HepG2 (cell line): Measurements from ENCODE around the gene PNLDC1. TPM values are rescaled to one million over a fixed set of nuclear protein-coding genes. Genes with fewer than 3 reads are reported as not detected.

ENCODE experiments used
- ETV6 ChIP-seq: sonication (generic); formaldehyde crosslinking; conservative IDR thresholded peaks from 2 replicates; pipeline ENCODE4 v1.4.0; 2020; ENCODE audit warnings: missing genetic modification reagents
- GFI1 ChIP-seq: sonication (generic); formaldehyde crosslinking; IDR thresholded peaks from 2 replicates; pipeline ENCODE4 v1.5.0; 2020; ENCODE audit warnings: missing genetic modification reagents, mild to moderate bottlenecking, borderline replicate concordance
- MZF1 ChIP-seq: sonication (generic); formaldehyde crosslinking; IDR thresholded peaks from 2 replicates; pipeline ENCODE4 v1.8.1; 2023; ENCODE audit warnings: mild to moderate bottlenecking, missing genetic modification reagents, borderline replicate concordance
- SAFB2 ChIP-seq: sonication (generic); formaldehyde crosslinking; IDR thresholded peaks from 2 replicates; pipeline ENCODE4 v1.5.1; 2020; ENCODE audit warnings: missing genetic modification reagents, low read depth, mild to moderate bottlenecking, borderline replicate concordance
- ZMYM4 ChIP-seq: sonication (generic); formaldehyde crosslinking; IDR thresholded peaks from 2 replicates; pipeline ENCODE4 v1.8.1; 2023; ENCODE audit warnings: mild to moderate bottlenecking, missing genetic modification reagents
- ZNF567 ChIP-seq: sonication (generic); formaldehyde crosslinking; IDR thresholded peaks from 2 replicates; pipeline ENCODE4 v1.8.1; 2023; ENCODE audit warnings: mild to moderate bottlenecking, missing genetic modification reagents, borderline replicate concordance
- ZNF670 ChIP-seq: sonication (generic); formaldehyde crosslinking; IDR thresholded peaks from 2 replicates; pipeline ENCODE4 v1.8.0; 2022; ENCODE audit warnings: mild to moderate bottlenecking, missing genetic modification reagents, borderline replicate concordance
- ZNF724P ChIP-seq: sonication (generic); formaldehyde crosslinking; IDR thresholded peaks from 2 replicates; pipeline ENCODE4 v1.8.0; 2022; ENCODE audit warnings: missing genetic modification reagents, borderline replicate concordance
- polyA plus RNA-seq, 8 experiments: library from polyadenylated mRNA; depleted of rRNA in 3 of 8; stranded (reverse) in 7 of 8; unstranded in 1 of 8; fragments of >200 nt; fragmentation: Illumina TruSeq in 4 of 8; extraction: Trizol in 4 of 8; gene quantifications; 2 replicates each; pipeline versions ENCODE4 v1.2.1 to v1.2.3, GENCODE V29; 2011 to 2016; ENCODE audit warnings: low read depth in 4 of 8, missing spikeins in 1 of 8, mixed read lengths in 1 of 8; ENCODE audit not compliant: insufficient read depth in 1 of 8
- total RNA-seq, 5 experiments: library from RNA; depleted of rRNA; stranded (reverse); fragments of >200 nt; fragmentation: Illumina TruSeq; extraction: Trizol; gene quantifications; 2 replicates each; pipeline ENCODE4 v1.2.3, GENCODE V29; 2016; ENCODE audit warnings: low read depth in 1 of 5
- TF ChIP-seq, protein P1 (sequence below), 2 experiments: sonication (generic) in 1 of 2; formaldehyde crosslinking in 1 of 2; IDR thresholded peaks; 2 replicates each; pipeline versions ENCODE4 v1.4.0 to v1.6.1; 2018 to 2020; ENCODE audit warnings: missing genetic modification reagents in 2 of 2, borderline replicate concordance in 1 of 2, low read depth in 1 of 2, mild to moderate bottlenecking in 1 of 2, missing biosample characterization in 1 of 2
- TF ChIP-seq, protein P2 (sequence below): IDR thresholded peaks from 2 replicates; pipeline ENCODE4 v1.6.1; 2016; ENCODE audit warnings: mild to moderate bottlenecking, missing biosample characterization, missing genetic modification reagents
- TF ChIP-seq, protein P3 (sequence below): sonication (generic); formaldehyde crosslinking; IDR thresholded peaks from 2 replicates; pipeline ENCODE4 v1.4.0; 2020; ENCODE audit warnings: missing genetic modification reagents
- TF ChIP-seq, protein P4 (sequence below): sonication (generic); formaldehyde crosslinking; IDR thresholded peaks from 2 replicates; pipeline ENCODE4 v1.8.1; 2022; ENCODE audit warnings: mild to moderate bottlenecking, missing genetic modification reagents
- TF ChIP-seq, protein P5 (sequence below): sonication (generic); formaldehyde crosslinking; IDR thresholded peaks from 2 replicates; pipeline ENCODE4 v1.4.0; 2020; ENCODE audit warnings: missing genetic modification reagents, borderline replicate concordance
- TF ChIP-seq, protein P6 (sequence below): sonication (generic); formaldehyde crosslinking; IDR thresholded peaks from 2 replicates; pipeline ENCODE4 v1.4.0; 2020; ENCODE audit warnings: mild to moderate bottlenecking, low read depth, missing genetic modification reagents

Gene PNLDC1
- total and polyA plus RNA-seq, 2 of the 13 experiments (the other 11 are each of a cell fraction or from before 2014, with no cell fraction given): not detected

DNA sequence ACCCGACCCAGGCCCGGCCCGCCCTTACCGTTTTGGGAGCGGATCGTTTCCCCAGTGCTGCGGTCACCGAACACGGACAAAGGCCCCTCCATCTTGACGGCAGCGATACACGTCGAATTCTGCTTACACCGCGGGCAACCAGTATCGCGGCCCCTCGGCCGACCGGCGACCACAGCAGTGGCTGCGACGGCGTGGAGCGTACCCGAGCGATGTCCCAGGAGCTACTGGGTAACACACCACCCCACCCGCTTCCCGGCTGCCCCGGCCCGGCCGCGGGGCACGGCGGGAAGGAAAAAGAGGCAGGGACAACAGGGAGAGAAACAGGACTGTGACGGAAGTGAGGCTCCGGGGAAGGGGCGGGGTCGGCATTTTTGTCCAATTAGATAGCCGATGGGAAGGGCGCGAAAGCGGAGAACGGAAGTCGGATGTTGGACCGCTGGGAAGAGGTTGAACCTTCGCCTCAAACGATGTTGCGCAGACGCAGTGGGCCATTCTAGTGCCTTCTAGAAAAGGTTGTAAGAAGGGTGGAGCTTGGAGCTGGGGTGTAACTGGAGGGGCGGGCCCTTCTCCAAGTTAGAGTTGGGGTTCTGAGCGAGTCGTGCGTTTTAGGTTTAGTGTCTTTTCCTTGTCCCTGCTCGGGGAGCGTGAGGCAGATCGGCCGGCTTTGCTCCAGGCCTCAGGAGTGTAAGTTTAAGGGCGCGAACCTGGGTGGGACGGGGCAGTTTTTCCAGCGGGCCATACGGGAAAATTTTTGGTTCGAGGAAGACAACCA lies 10.5 kb upstream of the PNLDC1 start, which contains the start of gene TCP1 (continued):
- TF ChIP-seq, protein P1, sequence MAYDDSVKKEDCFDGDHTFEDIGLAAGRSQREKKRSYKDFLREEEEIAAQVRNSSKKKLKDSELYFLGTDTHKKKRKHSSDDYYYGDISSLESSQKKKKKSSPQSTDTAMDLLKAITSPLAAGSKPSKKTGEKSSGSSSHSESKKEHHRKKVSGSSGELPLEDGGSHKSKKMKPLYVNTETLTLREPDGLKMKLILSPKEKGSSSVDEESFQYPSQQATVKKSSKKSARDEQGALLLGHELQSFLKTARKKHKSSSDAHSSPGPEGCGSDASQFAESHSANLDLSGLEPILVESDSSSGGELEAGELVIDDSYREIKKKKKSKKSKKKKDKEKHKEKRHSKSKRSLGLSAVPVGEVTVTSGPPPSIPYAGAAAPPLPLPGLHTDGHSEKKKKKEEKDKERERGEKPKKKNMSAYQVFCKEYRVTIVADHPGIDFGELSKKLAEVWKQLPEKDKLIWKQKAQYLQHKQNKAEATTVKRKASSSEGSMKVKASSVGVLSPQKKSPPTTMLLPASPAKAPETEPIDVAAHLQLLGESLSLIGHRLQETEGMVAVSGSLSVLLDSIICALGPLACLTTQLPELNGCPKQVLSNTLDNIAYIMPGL (CRISPR knock-in tag; IDR thresholded peaks at IDR 0.05; ENCODE audit: borderline replicate concordance in 1 of 2, low read depth in 1 of 2): peak; percentile 85 to 93; a peak in 3 of 4 replicates
- TF ChIP-seq MZF1 (CRISPR knock-in tag) (no peak; the same call in 1 of the 2 replicates), ZNF567 (CRISPR knock-in tag) (no peak), ZNF724P (CRISPR knock-in tag) (0 out of 2 replicates have a peak, but pooled peaks have one; percentile 5), GFI1 (CRISPR knock-in tag) (peak; percentile 74; the same call in 1 of the 2 replicates), SAFB2 (CRISPR knock-in tag) (peak; percentile 96; the same call in 1 of the 2 replicates), ZMYM4 (CRISPR knock-in tag) (peak; percentile 94), ZNF670 (CRISPR knock-in tag) (peak; percentile 88; the same call in 1 of the 2 replicates), ETV6 (CRISPR knock-in tag) (peak; percentile 68; the same call in 1 of the 2 replicates)
- TF ChIP-seq, protein P2, sequence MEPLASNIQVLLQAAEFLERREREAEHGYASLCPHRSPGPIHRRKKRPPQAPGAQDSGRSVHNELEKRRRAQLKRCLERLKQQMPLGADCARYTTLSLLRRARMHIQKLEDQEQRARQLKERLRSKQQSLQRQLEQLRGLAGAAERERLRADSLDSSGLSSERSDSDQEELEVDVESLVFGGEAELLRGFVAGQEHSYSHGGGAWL (CRISPR knock-in tag): peak; percentile 91; the same call in 1 of the 2 replicates
- TF ChIP-seq, protein P3, sequence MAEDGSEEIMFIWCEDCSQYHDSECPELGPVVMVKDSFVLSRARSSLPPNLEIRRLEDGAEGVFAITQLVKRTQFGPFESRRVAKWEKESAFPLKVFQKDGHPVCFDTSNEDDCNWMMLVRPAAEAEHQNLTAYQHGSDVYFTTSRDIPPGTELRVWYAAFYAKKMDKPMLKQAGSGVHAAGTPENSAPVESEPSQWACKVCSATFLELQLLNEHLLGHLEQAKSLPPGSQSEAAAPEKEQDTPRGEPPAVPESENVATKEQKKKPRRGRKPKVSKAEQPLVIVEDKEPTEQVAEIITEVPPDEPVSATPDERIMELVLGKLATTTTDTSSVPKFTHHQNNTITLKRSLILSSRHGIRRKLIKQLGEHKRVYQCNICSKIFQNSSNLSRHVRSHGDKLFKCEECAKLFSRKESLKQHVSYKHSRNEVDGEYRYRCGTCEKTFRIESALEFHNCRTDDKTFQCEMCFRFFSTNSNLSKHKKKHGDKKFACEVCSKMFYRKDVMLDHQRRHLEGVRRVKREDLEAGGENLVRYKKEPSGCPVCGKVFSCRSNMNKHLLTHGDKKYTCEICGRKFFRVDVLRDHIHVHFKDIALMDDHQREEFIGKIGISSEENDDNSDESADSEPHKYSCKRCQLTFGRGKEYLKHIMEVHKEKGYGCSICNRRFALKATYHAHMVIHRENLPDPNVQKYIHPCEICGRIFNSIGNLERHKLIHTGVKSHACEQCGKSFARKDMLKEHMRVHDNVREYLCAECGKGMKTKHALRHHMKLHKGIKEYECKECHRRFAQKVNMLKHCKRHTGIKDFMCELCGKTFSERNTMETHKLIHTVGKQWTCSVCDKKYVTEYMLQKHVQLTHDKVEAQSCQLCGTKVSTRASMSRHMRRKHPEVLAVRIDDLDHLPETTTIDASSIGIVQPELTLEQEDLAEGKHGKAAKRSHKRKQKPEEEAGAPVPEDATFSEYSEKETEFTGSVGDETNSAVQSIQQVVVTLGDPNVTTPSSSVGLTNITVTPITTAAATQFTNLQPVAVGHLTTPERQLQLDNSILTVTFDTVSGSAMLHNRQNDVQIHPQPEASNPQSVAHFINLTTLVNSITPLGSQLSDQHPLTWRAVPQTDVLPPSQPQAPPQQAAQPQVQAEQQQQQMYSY (CRISPR knock-in tag): peak; percentile 93
- TF ChIP-seq, protein P4, sequence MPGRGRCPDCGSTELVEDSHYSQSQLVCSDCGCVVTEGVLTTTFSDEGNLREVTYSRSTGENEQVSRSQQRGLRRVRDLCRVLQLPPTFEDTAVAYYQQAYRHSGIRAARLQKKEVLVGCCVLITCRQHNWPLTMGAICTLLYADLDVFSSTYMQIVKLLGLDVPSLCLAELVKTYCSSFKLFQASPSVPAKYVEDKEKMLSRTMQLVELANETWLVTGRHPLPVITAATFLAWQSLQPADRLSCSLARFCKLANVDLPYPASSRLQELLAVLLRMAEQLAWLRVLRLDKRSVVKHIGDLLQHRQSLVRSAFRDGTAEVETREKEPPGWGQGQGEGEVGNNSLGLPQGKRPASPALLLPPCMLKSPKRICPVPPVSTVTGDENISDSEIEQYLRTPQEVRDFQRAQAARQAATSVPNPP (CRISPR knock-in tag): 0 out of 2 replicates have a peak, but pooled peaks have one; percentile 16
- TF ChIP-seq, protein P5, sequence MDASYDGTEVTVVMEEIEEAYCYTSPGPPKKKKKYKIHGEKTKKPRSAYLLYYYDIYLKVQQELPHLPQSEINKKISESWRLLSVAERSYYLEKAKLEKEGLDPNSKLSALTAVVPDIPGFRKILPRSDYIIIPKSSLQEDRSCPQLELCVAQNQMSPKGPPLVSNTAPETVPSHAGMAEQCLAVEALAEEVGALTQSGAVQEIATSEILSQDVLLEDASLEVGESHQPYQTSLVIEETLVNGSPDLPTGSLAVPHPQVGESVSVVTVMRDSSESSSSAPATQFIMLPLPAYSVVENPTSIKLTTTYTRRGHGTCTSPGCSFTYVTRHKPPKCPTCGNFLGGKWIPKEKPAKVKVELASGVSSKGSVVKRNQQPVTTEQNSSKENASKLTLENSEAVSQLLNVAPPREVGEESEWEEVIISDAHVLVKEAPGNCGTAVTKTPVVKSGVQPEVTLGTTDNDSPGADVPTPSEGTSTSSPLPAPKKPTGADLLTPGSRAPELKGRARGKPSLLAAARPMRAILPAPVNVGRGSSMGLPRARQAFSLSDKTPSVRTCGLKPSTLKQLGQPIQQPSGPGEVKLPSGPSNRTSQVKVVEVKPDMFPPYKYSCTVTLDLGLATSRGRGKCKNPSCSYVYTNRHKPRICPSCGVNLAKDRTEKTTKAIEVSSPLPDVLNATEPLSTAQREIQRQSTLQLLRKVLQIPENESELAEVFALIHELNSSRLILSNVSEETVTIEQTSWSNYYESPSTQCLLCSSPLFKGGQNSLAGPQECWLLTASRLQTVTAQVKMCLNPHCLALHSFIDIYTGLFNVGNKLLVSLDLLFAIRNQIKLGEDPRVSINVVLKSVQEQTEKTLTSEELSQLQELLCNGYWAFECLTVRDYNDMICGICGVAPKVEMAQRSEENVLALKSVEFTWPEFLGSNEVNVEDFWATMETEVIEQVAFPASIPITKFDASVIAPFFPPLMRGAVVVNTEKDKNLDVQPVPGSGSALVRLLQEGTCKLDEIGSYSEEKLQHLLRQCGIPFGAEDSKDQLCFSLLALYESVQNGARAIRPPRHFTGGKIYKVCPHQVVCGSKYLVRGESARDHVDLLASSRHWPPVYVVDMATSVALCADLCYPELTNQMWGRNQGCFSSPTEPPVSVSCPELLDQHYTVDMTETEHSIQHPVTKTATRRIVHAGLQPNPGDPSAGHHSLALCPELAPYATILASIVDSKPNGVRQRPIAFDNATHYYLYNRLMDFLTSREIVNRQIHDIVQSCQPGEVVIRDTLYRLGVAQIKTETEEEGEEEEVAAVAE (CRISPR knock-in tag): peak; percentile 92
- TF ChIP-seq, protein P6, sequence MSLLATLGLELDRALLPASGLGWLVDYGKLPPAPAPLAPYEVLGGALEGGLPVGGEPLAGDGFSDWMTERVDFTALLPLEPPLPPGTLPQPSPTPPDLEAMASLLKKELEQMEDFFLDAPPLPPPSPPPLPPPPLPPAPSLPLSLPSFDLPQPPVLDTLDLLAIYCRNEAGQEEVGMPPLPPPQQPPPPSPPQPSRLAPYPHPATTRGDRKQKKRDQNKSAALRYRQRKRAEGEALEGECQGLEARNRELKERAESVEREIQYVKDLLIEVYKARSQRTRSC (CRISPR knock-in tag): peak; percentile 86; the same call in 1 of the 2 replicates
